HG02678 (cell line): ENCODE results near the gene SHC4.
"Not testable (repeated sequence)": the region's sequence is repeated elsewhere in the genome, so short reads cannot be mapped to it uniquely, and the experiment has no call there.

ENCODE experiments used
- ATAC-seq: cut with Tn5 transposase; IDR thresholded peaks from one replicate; pipeline ENCODE4 v1.9.1; 2021; ENCODE audit warnings: mild to moderate bottlenecking, moderate library complexity; ENCODE audit not compliant: unreplicated experiment

Gene SHC4

GRCh38 chr15:48970926-48971325 is 7.2 kb upstream of the SHC4 start:
- ATAC-seq = not testable (repeated sequence)

DNA sequence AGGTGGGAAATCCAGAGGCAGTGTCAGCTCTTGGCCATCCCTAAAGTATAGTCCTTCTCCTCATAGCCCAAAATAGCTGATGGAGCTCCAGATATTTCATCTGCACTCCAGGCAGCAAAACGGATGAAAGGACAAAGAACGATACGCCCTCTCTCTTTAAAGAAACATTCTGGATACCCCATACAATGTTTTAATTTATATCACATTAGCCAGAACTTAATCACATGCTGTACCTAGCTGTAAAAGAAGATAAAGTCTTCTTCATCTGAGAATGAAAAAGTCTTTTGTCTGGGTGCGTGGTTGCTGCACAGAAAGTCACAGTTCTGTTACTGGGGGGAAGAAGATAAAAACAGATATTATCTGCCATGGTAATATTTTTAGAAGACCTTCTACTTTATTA is 4.3 kb upstream of the SHC4 start:
- ATAC-seq = no peak

DNA sequence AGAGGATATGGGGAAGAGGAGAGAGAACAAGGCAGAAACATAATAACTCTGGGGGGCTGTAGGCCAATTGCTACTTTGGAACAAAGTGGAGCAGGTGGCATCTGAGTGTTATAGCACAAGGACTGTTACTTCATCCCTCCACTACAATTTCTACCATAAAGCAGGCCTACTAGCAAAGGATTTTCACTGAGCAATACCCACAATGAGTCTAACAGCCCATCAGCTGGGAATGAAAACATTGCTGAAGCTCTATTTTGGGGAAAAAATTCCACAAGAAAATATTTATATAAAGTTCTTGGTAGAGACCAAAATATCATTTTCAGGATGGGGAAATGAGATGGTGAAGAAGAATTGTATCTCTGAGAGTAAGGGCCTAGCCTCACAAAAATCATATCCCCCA is 3.6 kb upstream of the SHC4 start:
- ATAC-seq = no peak

DNA sequence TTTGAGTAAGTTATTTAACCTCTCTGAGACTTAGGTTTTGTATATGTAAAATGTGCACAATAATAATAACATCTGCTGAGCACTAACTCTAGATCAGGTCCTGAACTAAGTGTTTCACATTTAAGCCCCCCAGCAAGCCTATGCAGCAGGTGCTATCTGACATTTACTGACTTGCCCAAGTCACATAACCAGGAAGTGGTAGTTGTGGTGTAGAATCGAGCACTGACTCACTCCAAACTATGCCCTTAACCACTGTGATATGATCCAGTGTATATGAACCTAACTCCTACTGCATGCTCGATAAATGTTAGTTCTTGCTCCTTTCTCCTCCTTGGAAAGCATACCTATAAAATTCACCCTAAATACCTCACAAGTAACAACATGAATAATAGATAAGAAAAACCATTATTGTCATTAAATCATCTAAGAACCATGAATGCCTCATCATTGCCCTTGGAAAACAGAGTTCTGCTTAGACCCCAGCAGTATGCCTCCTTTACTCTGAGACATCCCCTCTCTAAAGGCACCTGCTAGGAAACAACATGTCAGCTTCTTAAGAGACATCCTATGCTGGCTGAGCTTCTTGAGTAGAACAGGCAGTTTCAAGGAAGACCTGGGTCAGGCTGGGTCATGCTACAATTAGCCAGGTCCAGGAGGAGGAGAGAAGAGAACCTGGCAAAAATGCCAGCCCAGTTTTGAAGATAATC is 3.0 kb upstream of the SHC4 start:
- peak; percentile 77 for ATAC-seq

DNA sequence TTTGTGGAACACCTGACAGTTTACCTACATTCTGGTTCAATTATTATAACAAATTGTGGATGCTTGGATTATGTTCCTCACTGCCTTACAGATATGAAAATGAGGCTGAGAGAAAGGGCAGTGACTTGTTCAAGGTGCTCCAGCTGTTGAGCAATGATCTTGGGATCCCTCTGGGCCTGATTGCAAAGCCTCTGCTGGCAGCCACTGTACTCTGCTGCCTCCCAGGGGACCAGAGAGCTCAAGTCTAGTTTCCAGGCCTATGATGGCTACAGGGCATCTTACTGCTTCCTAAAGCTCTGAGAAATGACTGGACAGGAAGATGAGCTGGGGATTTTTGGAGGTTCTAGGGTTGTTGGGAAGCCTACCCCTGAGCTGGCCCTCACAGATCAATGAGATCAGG is 2.3 kb upstream of the SHC4 start:
- ATAC-seq = peak; percentile 55

- no peak for ATAC-seq
Measured at GRCh38 chr15:48964898-48965297, 1.2 kb upstream of the SHC4 start.

GRCh38 chr15:48962662-48963523 is 826 bp downstream of the SHC4 start:
- no peak for ATAC-seq

- ATAC-seq = no peak
Measured at GRCh38 chr15:48955967-48956366, 7.8 kb downstream of the SHC4 start.

GRCh38 chr15:48955370-48955769 is 8.3 kb downstream of the SHC4 start:
- no peak for ATAC-seq

DNA sequence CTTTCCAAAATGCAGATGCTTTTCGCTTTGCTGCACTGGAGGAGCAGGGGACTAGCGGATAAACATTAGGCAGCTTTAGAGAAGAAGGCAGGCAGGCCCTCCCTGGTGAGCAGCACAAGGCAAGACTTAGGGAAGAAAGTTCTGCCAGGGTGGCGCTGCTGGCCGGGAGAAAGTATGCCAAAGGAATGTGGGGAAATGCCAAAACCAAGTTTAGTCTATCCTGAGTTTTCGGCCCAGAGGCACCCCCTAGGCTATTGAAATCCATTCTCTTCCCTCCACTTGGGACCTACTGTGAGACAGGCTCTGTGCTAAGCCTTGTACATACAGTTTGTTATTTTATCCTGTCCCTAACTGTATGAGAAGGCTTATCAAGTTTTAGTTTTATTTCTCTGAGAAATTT is 9.2 kb downstream of the SHC4 start:
- no peak for ATAC-seq

DNA sequence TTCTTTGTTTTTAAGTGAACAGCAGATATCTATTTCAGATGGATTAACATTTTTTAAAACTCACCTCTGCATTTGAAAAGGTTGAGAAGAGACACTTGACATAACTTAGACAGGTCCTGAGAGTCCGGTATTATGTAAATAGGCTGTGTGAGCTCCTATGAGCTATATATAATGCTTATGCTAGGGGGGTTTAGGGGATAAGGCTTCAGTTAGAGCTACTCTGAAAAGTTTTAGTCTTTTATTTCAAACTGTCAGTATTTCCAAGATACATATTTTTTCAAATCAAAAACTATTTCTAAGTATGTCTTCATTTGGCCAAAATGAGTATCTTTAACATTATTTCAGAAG is 16.9 kb downstream of the SHC4 start:
- ATAC-seq = no peak

DNA sequence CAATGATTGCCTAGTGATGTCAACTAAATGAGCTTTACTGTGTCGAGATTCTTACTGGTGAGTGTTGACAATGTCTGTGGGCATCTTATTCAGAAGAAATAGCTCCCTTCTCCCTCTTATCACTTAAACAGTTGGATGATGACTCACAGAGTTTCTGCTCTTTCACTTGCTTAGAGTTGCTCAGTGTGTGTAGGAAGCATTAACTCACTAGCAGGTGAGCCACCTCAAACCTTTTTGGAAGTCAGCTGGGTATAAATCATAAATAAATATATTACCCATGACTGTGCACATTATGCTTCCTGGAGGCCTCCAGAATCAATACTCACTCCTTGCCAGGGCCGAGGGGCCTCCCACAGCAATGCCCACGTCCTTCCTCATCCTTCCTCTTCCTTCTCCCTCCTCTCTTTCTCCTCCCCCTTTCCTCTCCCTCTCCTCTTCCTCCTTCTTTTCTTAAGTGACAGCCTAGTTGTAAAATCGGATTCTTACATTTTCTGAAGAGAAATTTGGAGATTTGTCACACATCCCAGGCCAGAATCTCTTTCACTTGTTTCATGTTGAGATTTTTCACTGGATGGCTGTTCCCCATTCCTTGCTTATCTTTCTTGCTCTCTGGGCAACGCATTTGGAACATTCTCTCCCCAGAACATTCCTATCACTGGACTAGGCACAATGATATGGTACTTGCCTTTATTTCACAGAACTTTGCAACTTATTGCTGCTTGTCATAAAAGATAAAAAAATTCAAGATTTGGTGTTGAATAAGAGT is 17.5 kb downstream of the SHC4 start:
- ATAC-seq = no peak

- no peak for ATAC-seq
Measured at GRCh38 chr15:48945386-48945785, 18.3 kb downstream of the SHC4 start.

- no peak for ATAC-seq
Measured at GRCh38 chr15:48941904-48942303, 21.8 kb downstream of the SHC4 start.

DNA sequence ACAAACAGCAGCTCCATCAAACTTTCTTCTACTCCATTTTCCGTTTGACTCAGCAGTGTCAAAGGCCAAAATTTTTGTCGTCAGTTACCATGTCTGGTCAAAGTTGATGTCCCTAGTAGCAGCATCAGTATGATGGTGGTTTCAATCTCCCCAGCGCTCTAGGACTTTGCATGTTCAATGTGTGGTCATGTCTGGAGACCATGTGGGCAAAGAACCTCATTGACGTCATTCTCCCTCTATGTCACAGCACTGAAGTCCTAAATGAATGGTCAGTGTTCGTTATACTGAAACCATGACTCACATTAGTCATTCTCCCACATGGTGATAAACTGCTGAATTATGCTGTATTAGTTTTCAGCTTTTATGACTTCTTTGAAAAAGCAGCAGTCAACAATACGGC is 23.2 kb downstream of the SHC4 start:
- ATAC-seq = peak; percentile 89

- ATAC-seq = no peak
Measured at GRCh38 chr15:48939648-48940047, 24.1 kb downstream of the SHC4 start.

DNA sequence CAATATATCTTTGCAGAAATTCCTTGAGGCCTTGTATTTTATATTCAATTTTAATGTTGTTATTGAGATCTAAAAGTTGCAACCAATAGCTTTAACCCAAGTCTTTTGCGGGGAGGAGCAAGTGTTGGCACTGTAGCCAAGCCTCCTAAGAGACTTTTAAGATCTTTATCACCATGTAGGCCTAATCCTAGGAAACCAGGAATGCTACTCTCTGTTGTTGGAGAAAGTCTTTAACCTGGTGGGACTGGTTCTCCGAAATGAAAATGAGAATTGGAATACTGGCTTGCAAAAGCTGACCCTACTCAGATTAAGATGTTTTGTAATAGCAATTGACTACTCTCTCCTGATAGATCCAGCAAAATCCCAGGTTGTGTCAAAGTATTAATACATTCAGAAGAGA is 25.8 kb downstream of the SHC4 start:
- no peak for ATAC-seq

- no peak for ATAC-seq
Measured at GRCh38 chr15:48936666-48937065, 27.1 kb downstream of the SHC4 start.

GRCh38 chr15:48935236-48935635 is 28.5 kb downstream of the SHC4 start:
- no peak for ATAC-seq

DNA sequence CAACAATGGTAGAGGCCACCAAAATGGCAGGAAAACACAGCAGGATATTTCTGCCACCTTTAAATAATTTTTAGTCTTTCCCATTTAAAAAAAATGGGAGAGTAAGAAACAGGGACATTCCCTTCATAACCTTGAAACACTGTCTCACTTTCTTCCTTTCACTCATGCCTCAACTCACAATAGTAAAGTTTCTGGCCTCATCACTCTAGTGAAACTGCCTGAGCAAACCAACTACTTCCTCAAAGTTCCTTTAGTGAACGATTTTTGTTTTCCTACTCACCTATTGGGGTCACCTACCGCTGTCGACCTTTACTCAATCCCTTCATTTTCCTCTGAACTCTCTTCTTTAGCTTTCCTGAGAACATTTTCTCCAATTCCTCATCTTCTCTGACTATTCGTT is 33.0 kb downstream of the SHC4 start:
- ATAC-seq = no peak

- no peak for ATAC-seq
Measured at GRCh38 chr15:48929661-48930060, 34.1 kb downstream of the SHC4 start.
